A549 treated with AZD9567 at 1 μM for 4 hours (cell line): ENCODE data around the gene FBXO40. TPM values are rescaled to one million over a fixed set of nuclear protein-coding genes. Genes with fewer than 3 reads are reported as not detected.

ENCODE experiments used
- total RNA-seq: library from RNA; stranded (reverse); fragments of 200-300 nt; extraction: Qiagen RNA extraction; gene quantifications from 5 replicates; pipeline ENCODE4 v1.2.3, GENCODE V29; 2022; ENCODE audit not compliant: insufficient read depth

The FBXO40 gene, protein sequence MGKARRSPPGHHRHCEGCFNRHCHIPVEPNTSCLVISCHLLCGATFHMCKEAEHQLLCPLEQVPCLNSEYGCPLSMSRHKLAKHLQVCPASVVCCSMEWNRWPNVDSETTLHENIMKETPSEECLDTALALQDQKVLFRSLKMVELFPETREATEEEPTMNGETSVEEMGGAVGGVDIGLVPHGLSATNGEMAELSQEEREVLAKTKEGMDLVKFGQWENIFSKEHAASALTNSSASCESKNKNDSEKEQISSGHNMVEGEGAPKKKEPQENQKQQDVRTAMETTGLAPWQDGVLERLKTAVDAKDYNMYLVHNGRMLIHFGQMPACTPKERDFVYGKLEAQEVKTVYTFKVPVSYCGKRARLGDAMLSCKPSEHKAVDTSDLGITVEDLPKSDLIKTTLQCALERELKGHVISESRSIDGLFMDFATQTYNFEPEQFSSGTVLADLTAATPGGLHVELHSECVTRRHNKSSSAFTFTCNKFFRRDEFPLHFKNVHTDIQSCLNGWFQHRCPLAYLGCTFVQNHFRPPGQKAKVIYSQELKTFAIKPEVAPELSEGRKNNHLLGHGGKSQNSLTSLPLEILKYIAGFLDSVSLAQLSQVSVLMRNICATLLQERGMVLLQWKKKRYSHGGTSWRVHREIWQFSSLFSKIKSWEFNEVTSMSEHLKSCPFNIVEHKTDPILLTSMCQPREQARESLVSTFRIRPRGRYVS
- total RNA-seq, result not detected in 5 replicates

DNA sequence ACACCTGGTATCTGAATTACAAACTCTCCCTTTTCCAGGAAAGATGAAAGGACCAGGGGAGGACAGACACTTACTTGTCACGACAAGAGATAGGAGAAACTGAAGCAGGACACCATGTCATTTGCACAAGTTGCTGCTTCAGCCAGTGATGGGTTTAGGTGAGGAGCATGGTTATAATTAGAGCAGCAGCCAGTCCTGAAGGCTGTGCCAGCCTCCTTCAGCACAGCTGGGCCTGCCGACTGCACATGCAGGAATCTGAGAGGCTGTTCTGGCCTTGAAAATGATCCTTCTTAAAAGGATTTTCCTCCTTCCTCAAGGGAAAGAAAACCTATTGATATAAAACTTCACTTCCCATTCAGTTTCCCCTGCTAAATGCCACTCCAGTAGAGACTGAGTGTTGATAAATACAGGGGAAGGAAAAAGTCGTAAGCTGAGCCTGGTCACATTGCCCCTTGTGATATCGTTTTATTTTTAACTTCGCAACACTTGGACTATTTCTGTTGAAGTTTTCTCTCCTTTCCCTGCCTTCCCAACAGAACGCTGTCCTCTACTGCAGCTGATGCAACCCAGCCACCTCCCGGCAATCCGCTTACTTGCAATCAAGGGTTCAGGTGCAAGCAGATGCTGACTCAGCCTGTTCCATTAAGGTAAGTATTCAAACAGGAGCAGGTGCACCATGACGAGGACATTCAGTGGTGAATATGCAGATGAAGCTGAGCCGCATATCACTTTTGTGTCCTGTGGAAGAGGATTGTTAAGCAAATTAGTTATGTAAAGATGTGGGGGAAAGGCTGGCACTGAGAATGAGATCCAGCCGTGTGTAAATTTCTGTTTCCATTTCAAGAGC, at the start of gene FBXO40:
FBXO40 (plus strand) TSS at position 524 of the 847 bp plus-strand sequence. CDS start 27,197 bp downstream, outside the sequence.

DNA sequence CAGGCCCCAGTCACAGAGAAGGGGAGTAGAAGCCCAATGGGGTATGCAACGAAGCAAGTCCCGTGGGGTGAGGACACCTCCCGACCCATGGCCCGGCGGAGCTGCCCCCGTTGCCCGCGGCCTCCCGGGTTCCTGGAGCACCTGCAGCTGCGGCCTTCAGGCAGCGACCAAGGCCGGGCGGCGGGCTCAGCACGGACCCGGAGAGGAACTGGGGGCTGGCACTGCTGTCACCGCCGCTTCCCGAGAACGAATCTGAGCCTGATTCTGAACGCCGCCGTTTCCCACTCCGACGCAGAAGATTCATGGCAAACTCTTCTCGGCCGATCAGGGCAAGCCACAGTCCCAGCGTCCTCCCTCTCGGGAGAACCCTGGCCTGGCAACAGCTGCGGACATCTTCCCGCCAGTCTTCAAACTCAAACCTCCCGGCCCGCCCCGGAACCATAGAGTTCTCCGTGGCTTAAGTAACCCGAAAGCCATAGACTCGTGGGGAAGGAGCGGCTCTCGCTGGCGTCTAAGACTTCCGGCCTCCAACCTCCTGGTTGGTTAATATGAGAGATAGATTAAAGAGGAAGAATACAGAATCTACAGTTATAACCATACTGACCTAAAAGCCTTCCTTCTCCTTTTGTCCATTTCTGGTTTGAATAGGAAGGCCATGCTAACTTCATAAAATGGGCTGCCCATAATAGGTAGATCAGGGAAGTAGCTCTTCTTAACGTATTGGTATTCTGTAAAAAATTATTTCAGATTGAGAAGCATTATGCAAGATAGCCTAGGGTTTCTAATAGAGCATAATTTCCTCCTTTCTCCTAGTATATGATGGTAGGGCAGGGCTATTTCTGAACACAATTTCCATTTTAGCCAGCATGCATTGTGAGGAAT, 47.4 kb upstream of the FBXO40 start, which contains the start of gene POLQ:
POLQ (minus strand) TSS at position 415 of the 882 bp plus-strand sequence; CDS start at position 304, 111 bp downstream.

DNA sequence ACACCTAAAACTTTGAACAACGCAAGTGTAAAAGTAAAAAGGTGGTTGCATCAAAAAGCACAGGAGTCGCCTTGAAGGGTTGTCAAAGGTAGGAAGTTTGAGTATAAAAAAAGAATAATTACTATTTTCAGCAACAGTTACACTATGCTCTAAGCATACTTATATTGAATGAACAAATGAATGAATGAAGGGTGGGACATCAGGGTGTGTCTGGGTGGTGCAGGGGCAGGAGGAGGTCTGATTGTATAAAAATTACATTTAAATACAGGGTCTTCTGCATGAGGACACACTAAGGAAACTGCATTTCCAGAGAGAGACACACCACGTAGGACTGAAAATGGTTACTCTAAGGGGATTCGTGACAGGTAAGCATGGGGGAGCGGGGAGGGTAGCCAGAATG, 25.5 kb upstream of the FBXO40 start, which contains the start of gene ARGFX:
ARGFX (plus strand) TSS at position 301 of the 400 bp plus-strand sequence. CDS start 2,765 bp downstream, outside the sequence.

DNA sequence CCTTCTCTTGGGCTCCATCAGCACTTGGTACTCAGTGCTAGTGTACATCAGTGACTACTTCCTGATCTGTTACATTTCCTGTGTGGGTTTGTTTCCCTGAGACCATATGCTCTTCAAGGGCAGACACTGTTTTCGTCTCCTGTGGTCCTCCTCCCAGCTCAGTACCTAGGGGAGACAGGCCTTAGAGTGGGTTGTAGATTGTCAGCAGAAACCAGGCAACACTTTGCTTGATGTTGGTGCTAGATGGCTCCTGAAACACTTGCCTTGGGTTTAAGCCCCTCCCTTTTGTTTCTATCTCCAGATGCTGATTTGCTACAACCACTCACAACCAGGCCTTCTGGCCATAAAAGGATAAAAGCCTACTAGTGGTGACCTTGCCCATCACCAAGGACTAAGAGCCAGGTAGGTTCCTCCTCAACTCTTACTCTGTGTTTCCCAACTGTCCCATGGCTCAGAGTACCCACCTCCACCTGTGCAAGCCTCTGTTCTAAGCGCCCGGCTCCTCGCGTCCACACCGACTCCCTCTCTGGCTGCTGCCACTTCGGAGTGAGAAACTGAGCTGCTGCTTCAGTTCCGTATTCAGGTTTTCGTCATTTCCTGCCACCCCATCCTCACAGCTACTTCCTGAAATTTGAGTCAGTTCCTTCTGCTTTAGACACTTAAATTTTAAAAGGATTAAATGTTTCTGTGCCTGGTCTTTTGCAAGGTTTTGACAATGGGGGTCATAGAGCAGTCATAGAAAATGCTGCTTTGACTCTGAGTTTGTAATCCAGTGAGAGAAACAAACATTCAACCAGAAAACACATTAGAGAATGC, 67.4 kb downstream of the FBXO40 start, which contains the start of gene HCLS1:
HCLS1 (minus strand) TSS at position 548 of the 816 bp plus-strand sequence. CDS start 2,556 bp downstream, outside the sequence.

Other genes starting within 250 kb of the FBXO40 start
- gene POLQ, start 47.4 kb upstream of the FBXO40 start, total RNA-seq, result 6.1 to 8.6 TPM (median 7.4 TPM) in 5 replicates
- gene ARGFX, start 25.4 kb upstream of the FBXO40 start, total RNA-seq, result not detected in 5 replicates
- 0.14 to 0.19 TPM (median 0.19 TPM) in 3 of 5 replicates, not detected in the others for gene HCLS1, start 67.5 kb downstream of the FBXO40 start, total RNA-seq
- 15.8 to 20.3 TPM (median 16.2 TPM) in 5 replicates for gene GOLGB1, start 156.4 kb downstream of the FBXO40 start, total RNA-seq
- 9.6 to 11.1 TPM (median 10.1 TPM) in 5 replicates for gene IQCB1, start 241.7 kb downstream of the FBXO40 start, total RNA-seq
- 1.9 to 2.1 TPM (median 2.1 TPM) in 4 of 5 replicates, not detected in the other for gene EAF2, start 241.8 kb downstream of the FBXO40 start, total RNA-seq